ENCODE data around the gene GORASP1. TPM values are rescaled to one million over a fixed set of nuclear protein-coding genes. Genes with fewer than 3 reads are reported as not detected.

GORASP1 gene
- total RNA-seq, 2 experiments from 2014 or later = 11.5 to 11.9 TPM

GRCh38 chr3:39134305-39134704 is 26.9 kb upstream of the GORASP1 start:
- DNase-seq = no peak
- no peaks in the 10 kb centered on the region for H3K27me3 Mint-ChIP-seq
- peaks cover 7% of the 10 kb centered on the region for H3K4me1 Mint-ChIP-seq
- no peak overlapping the region for H3K27ac Mint-ChIP-seq
- no peaks in the 10 kb centered on the region for H3K36me3 Mint-ChIP-seq
- H3K9me3 Mint-ChIP-seq = no peaks in the 10 kb centered on the region
- H3K4me3 Mint-ChIP-seq = no peak overlapping the region

- H3K4me3 Mint-ChIP-seq = no peak overlapping the region
- no peaks in the 10 kb centered on the region for H3K27me3 Mint-ChIP-seq
- no peak overlapping the region for H3K27ac Mint-ChIP-seq
- H3K36me3 Mint-ChIP-seq = no peaks in the 10 kb centered on the region
- peaks cover 6% of the 10 kb centered on the region for H3K4me1 Mint-ChIP-seq
- DNase-seq = no peak
- H3K9me3 Mint-ChIP-seq = no peaks in the 10 kb centered on the region
These were observed 26.4 kb upstream of the GORASP1 start for GRCh38 chr3:39133822-39134221.

GRCh38 chr3:39133093-39133490 is 25.7 kb upstream of the GORASP1 start:
- Mint-ChIP-seq H3K4me3 (no peak overlapping the region), H3K9me3 (no peaks in the 10 kb centered on the region), H3K4me1 (peaks cover 4% of the 10 kb centered on the region), H3K36me3 (no peaks in the 10 kb centered on the region), H3K27ac (no peak overlapping the region), H3K27me3 (no peaks in the 10 kb centered on the region)
- DNase-seq = no peak

GRCh38 chr3:39132096-39133092 is 25.0 kb upstream of the GORASP1 start:
- peaks cover 11% of the 10 kb centered on the region for H3K4me1 Mint-ChIP-seq
- no peaks in the 10 kb centered on the region for H3K36me3 Mint-ChIP-seq
- no peak overlapping the region for H3K4me3 Mint-ChIP-seq
- DNase-seq = no peak
- no peaks in the 10 kb centered on the region for H3K27me3 Mint-ChIP-seq
- H3K27ac Mint-ChIP-seq = no peak overlapping the region
- no peaks in the 10 kb centered on the region for H3K9me3 Mint-ChIP-seq

- H3K9me3 Mint-ChIP-seq = no peaks in the 10 kb centered on the region
- H3K4me1 Mint-ChIP-seq = peaks cover 17% of the 10 kb centered on the region
- no peak overlapping the region for H3K4me3 Mint-ChIP-seq
- no peaks in the 10 kb centered on the region for H3K36me3 Mint-ChIP-seq
- no peaks in the 10 kb centered on the region for H3K27me3 Mint-ChIP-seq
- DNase-seq = no peak
- H3K27ac Mint-ChIP-seq = no peak overlapping the region
These were observed 23.4 kb upstream of the GORASP1 start for GRCh38 chr3:39130693-39131265.

GRCh38 chr3:39130026-39130425 is 22.6 kb upstream of the GORASP1 start:
- no peak for DNase-seq

GRCh38 chr3:39128951-39129350 is 21.5 kb upstream of the GORASP1 start:
- Mint-ChIP-seq H3K4me1 (peaks cover 17% of the 10 kb centered on the region), H3K27me3 (no peaks in the 10 kb centered on the region), H3K27ac (no peak overlapping the region), H3K36me3 (no peaks in the 10 kb centered on the region), H3K9me3 (no peaks in the 10 kb centered on the region), H3K4me3 (no peak overlapping the region)
- no peak for DNase-seq

More at GRCh38 chr3:39130026-39130425, 22.6 kb upstream of the GORASP1 start:
- Mint-ChIP-seq H3K36me3 (no peaks in the 10 kb centered on the region), H3K27me3 (no peaks in the 10 kb centered on the region), H3K27ac (no peak overlapping the region), H3K9me3 (no peaks in the 10 kb centered on the region), H3K4me1 (peaks cover 17% of the 10 kb centered on the region), H3K4me3 (no peak overlapping the region)

- Mint-ChIP-seq H3K27ac (no peak overlapping the region), H3K9me3 (no peaks in the 10 kb centered on the region), H3K4me3 (no peak overlapping the region), H3K27me3 (no peaks in the 10 kb centered on the region), H3K4me1 (peaks cover 15% of the 10 kb centered on the region), H3K36me3 (no peaks in the 10 kb centered on the region)
- DNase-seq = no peak
These were observed 20.5 kb upstream of the GORASP1 start for GRCh38 chr3:39127908-39128304.

GRCh38 chr3:39127269-39127907 is 20.0 kb upstream of the GORASP1 start:
- Mint-ChIP-seq H3K27ac (no peak overlapping the region), H3K36me3 (no peaks in the 10 kb centered on the region), H3K4me3 (no peak overlapping the region), H3K4me1 (peaks cover 15% of the 10 kb centered on the region), H3K9me3 (no peaks in the 10 kb centered on the region), H3K27me3 (no peaks in the 10 kb centered on the region)
- no peak for DNase-seq

- Mint-ChIP-seq H3K27me3 (no peaks in the 10 kb centered on the region), H3K36me3 (no peaks in the 10 kb centered on the region), H3K27ac (no peak overlapping the region), H3K4me3 (no peak overlapping the region), H3K9me3 (no peaks in the 10 kb centered on the region), H3K4me1 (peaks cover 15% of the 10 kb centered on the region)
- DNase-seq = no peak
These were observed 19.2 kb upstream of the GORASP1 start for GRCh38 chr3:39126532-39127071.

GRCh38 chr3:39125841-39126500 is 18.5 kb upstream of the GORASP1 start:
- no peaks in the 10 kb centered on the region for H3K36me3 Mint-ChIP-seq
- H3K27me3 Mint-ChIP-seq = no peaks in the 10 kb centered on the region
- H3K9me3 Mint-ChIP-seq = no peaks in the 10 kb centered on the region
- no peak overlapping the region for H3K4me3 Mint-ChIP-seq
- peaks cover 15% of the 10 kb centered on the region for H3K4me1 Mint-ChIP-seq
- no peak overlapping the region for H3K27ac Mint-ChIP-seq
- no peak for DNase-seq

- H3K36me3 Mint-ChIP-seq = no peaks in the 10 kb centered on the region
- H3K4me1 Mint-ChIP-seq = peaks cover 15% of the 10 kb centered on the region
- no peak for DNase-seq
- no peak overlapping the region for H3K27ac Mint-ChIP-seq
- no peak overlapping the region for H3K4me3 Mint-ChIP-seq
- no peaks in the 10 kb centered on the region for H3K27me3 Mint-ChIP-seq
- no peaks in the 10 kb centered on the region for H3K9me3 Mint-ChIP-seq
These were observed 17.7 kb upstream of the GORASP1 start for GRCh38 chr3:39124876-39125840.

GRCh38 chr3:39122813-39123212 is 15.4 kb upstream of the GORASP1 start:
- no peak for DNase-seq
- H3K4me3 Mint-ChIP-seq = no peak overlapping the region

GRCh38 chr3:39121621-39122020 is 14.2 kb upstream of the GORASP1 start:
- H3K27ac Mint-ChIP-seq = no peak overlapping the region
- no peak for DNase-seq
- H3K36me3 Mint-ChIP-seq = no peaks in the 10 kb centered on the region
- no peaks in the 10 kb centered on the region for H3K9me3 Mint-ChIP-seq
- H3K27me3 Mint-ChIP-seq = no peaks in the 10 kb centered on the region
- peaks cover under 1% of the 10 kb centered on the region for H3K4me1 Mint-ChIP-seq
- H3K4me3 Mint-ChIP-seq = no peak overlapping the region

More at GRCh38 chr3:39122813-39123212, 15.4 kb upstream of the GORASP1 start:
- no peaks in the 10 kb centered on the region for H3K9me3 Mint-ChIP-seq
- no peaks in the 10 kb centered on the region for H3K36me3 Mint-ChIP-seq
- no peaks in the 10 kb centered on the region for H3K27me3 Mint-ChIP-seq
- H3K27ac Mint-ChIP-seq = no peak overlapping the region
- H3K4me1 Mint-ChIP-seq = peaks cover 11% of the 10 kb centered on the region

Measured in activated naive CD8-positive, alpha-beta T cell treated with anti-CD3 and anti-CD28 coated beads for 36 hours (primary cell).